Measurements from ENCODE around the gene ZFHX3.
"Not testable (repeated sequence)": the region's sequence is repeated elsewhere in the genome, so short reads cannot be mapped to it uniquely, and the experiment has no call there.

Gene ZFHX3

GRCh38 chr16:72996291-72997062 is 51.5 kb downstream of the ZFHX3 start:
- DNase-seq (ENCODE audit: low spot score) = no peak

GRCh38 chr16:72995882-72996270 is 52.1 kb downstream of the ZFHX3 start:
- DNase-seq (ENCODE audit: low spot score) = not testable (repeated sequence)

DNA sequence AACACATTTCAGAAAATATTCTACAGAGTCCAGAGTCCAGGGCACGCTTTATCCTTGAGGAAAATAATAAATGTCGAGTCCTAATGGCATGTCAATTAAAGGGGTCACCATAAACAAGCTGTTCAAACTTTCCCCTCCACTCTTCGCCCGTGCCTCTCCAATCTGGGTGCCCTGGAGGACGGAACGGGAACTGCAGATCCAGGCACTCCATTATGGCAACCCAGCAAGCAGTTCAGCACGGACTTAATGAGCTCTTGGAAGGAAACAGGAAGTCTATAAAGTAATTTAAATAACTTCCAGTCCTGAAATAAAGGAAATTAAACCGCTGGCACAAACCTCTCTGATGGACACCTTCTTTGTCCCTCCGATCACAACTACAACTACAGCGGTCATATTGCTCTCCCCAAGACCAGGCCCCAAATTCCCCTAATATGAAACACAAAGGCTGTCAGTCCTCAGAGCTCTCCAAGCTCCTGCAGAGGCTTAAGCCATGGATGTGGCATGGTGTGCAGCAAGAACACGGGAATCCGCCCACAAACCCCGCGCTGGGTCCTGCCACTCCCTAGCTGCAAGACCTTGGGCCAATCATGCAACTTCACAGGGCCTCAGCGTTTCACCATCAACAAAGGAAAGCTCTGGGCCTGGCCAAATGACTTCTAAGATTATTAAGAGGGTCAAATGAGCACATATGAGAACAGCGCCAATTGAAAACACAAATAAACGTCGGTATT is 52.6 kb downstream of the ZFHX3 start:
- peak; percentile 12 for DNase-seq (ENCODE audit: low spot score)

DNA sequence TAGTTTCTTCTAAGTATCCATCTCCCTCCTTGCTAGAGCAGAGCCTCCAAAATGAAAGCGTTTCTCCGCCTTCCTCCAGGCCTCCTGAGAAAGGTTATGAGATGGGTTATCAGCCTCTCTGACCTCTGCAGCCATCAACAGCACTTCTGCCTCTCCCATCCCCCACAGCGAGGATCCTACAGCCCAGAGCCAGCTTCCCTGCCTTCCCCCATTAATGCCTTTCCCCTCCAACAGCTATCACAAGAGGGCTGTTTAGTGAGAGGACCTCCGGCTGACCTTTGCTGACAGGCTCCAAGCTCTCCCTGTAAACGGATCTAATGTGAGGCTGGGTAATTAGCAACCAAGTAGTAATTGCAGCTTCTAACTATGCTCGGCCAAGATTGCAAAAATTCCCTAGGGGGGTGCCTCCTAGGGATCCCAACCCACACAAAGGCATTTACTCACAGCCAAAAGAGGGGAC is 55.8 kb downstream of the ZFHX3 start:
- no peak for DNase-seq (ENCODE audit: low spot score)

DNA sequence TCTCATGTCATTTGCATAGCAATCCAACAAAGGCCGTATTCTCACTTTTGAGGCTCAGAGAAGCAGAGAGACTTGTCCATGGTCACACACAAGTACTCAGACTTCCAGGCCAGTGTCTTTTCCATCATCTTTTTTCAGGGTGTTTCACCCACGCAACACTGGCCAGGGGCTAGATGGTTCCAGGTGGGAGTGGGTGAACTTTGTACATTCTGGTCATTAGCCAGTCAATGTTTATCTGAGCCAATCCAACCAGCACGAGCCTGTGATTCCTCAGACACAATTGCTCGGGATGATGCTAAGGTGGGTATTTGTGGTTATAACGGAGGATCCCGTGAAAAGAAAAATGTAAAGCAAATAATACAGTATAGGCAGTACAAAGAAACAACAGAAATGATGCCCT is 56.3 kb downstream of the ZFHX3 start:
- DNase-seq (ENCODE audit: low spot score) = no peak

DNA sequence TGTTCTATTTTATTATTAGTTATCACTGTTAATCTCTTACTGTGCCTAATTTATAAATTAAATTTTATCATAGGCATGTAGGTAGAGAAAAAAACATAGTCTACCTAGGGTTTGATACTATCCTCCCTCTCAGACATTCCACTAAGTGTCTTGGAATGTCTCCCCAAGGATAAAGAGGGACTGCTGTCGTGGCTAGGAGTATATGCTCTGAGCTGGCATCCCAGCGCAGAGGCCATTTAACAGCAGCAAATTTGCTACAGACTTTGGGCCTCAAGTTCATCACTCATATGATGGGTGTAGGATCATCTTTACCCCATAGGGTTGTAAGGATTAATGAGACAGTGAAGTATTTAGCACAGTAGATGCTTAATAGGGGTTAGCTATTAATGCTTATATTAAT is 56.7 kb downstream of the ZFHX3 start:
- no peak for DNase-seq (ENCODE audit: low spot score)

DNA sequence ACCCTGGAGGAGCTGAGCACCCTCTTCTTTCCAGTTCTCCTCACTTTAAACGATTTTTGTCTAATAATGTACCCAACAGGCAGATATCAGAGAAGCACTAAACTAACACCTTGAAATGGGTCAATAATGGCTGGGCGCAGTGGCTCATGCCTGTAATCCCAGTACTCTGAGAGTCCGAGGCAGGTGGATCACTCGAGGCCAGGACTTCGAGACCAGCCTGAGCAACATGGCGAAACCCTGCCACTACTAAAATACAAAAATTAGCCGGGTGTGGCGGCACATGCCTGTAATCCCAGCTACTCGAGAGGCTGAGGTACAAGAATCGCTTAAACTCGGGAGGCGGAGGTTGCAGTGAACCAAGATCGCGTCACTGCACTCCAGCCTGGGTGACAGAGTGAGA is 57.4 kb downstream of the ZFHX3 start:
- DNase-seq (ENCODE audit: low spot score) = no peak

DNA sequence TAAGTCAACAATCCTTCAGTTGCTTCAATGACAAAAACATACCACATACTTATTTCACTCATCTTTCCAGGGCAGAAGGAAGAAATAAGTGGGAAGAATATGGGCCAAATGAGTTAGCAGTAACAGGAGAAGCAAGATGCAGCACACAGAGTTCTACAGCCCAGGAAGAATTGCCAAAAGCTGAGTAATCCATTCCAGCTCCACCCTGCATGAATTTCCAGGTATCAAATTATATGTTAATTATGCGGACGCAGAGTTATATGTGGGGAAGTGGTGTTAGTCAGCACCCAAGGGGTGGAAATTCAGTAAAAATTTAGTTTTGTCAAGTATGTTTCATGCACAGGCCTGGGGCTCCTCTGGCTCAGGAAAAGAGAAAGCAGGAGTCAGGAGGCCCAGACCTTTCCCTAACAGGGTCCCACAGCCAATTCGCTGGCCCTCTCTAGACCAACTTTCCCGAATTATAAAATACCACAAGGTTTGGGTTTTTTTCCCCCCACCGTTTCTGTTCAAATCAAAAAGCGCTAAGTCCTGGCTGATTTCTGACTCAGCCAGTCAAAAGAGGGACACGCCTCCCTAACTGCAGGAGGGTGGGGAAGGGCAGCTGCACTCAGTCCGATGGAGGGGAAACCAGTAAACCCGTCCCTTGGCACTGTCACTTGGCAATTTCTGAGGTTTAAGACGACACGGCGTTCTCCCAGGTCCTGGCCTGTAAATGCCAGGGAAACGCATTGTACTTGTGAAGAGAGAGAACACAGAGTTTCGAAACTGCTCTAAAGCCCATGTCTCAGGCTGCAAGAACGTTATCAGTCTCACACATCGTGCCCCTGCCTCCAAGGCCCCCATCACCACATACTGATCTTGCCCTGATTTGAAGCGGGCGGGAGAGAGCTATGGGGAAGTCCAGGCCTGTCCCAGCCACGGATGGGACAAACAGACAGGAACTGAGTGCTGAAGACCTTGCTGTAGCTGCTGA is 58.1 kb downstream of the ZFHX3 start:
- no peak for DNase-seq (ENCODE audit: low spot score)

GRCh38 chr16:72989203-72989578 is 58.7 kb downstream of the ZFHX3 start:
- DNase-seq (ENCODE audit: low spot score) = not testable (repeated sequence)

- DNase-seq (ENCODE audit: low spot score) = no peak
Measured at GRCh38 chr16:72988569-72988968, 59.4 kb downstream of the ZFHX3 start.

DNA sequence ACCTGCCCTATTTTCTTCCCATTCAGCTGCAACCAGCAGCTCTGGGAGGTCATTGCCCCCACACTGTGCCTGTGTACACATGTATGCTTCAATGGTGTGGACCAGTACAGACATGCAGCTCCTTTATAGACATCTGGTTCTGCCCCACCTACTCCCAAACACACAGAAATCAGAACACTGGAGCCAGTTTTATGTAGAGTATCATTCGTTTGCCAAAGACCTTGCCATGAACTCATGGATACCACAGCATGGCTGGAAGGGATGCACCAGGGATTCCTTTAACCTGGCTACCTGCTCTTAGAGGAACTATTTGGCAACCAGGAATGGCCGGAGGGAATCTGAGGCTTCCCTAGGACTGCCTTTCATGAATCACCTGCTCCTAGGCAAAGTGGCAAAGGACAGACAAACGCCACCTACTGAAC is 60.4 kb downstream of the ZFHX3 start:
- DNase-seq (ENCODE audit: low spot score) = no peak

DNA sequence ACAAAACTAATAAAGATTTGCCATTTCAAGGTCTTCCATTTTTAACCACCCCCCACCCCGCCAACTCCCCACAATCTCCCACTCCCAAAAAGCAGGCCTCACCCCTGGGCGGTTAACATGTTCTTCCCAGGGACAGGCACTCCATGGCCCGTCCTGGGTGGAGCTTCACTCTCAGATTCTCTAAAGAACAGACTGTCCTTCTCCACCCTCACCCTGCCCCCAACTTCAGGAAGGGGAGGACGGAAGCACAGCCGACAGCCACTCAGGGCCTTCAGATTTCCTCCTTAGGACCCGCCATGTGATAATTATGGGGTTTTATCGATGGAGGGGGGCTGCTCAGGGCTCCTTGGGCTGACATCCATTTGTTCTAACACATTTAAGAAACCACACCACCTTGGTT is 61.9 kb downstream of the ZFHX3 start:
- no peak for DNase-seq (ENCODE audit: low spot score)

DNA sequence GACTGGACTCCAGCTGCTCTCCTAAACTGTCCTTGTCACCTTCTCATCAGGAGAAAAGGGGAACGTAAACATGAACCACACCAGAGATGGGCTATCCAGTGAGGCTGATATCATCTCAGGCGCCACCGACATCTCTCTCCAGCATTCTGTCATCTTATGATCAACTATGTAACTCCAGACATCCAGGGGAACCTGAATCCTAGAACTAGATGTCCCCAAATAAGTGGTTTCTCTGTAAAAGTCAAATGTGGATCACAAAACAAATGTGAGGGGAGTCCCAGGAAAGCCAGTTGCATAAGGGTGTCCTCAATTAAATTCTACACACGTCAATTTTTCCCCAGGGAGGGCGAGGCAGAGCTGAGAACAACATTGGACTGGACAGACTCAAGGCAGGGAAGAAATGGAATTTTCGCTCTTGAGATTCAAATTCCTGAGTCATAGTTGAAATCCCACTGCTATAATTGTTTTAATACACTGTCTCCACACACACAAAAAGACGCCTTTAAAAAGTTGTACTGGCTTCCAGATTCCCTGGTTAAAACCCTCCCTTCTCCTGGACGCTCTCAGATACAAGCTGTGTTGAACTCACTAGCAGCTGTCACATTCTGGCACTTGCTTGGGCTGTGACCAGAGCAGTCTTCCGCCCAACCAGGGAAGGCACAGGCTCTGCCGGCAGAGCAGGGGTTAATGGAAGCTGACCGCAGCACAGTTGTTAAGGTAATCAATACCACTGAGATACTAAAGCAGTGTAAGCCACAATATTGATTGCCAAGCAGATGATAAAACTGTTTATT is 62.6 kb downstream of the ZFHX3 start:
- DNase-seq (ENCODE audit: low spot score) = no peak

GRCh38 chr16:72983728-72984350 is 64.1 kb downstream of the ZFHX3 start:
- DNase-seq (ENCODE audit: low spot score) = no peak

DNA sequence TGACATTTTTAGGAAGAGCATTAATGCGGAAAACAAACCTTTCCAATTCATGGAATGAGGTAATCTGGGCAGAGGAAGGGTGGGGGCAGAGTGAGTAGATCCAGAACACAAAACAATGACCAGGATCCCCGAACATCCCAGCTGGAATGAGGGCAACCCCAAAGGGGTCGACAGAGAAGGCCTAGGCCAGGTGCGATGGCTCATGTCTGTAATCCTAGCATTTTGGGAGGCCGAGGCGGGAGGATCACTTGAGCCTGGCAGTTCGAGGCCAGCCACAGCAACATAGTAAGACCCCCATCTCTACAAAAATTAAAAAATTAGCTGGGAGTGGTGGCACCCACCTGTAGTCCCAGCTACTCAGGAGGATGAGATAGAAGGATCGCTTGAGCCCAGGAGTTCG is 64.7 kb downstream of the ZFHX3 start:
- no peak for DNase-seq (ENCODE audit: low spot score)

DNA sequence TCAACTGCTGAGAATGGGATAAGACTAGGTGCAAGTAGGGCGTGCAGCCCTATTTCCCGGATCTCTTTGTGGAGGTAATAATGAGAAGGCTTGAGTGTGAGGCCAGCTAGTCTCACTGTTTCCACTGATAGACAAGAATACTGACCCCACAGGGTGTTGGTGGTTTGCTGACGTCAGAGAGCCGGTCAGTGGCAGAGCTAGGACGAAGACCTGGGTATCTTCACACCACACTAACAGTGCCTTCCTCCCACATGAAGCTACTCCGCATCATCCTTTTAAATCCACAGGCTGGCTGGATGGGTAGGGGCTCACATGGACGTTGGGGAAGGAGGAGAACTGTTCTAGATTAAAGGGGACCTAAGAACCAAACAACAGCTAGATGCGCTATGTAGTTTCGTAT is 68.0 kb downstream of the ZFHX3 start:
- no peak for DNase-seq (ENCODE audit: low spot score)

DNA sequence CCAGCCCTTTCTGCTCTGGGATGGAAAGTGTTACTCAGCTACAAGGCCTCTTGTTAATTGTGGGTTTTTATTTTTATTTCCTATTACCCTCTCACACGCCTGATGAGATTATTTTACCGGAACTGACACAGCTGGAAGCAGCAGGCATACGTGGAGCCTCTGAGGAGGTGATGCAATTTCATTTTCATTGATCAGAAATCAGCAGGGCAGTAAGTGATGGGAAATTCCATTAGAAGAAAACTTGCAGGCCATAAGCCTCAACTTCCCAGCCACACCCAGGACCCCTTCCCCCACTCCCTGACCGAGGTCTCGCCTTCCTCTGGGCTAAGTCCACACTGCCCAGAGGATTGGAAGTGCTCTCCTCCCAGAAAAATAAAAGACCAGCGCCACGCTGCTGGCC is 69.7 kb downstream of the ZFHX3 start:
- DNase-seq (ENCODE audit: low spot score) = no peak

DNA sequence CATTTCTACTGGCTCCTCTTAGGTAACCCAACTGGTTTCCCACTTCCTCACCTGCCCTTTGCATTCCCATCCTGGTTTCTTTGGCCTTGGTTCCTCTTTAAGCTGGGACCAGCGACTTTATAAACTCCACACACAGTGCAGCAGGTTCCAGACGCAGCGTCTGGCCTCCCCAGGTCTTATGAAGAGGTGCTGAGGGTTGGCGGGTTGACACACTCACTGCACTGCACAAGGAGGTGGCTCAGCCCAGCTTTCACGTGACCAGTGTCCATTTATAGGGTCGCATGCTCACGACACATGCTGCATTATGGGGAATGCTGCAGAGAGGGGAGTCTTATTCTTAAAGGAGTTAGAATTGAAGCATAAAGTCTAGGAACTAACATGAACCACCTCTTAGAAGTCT is 70.8 kb downstream of the ZFHX3 start:
- DNase-seq (ENCODE audit: low spot score) = no peak

- no peak for DNase-seq (ENCODE audit: low spot score)
Measured at GRCh38 chr16:72976438-72977064, 71.4 kb downstream of the ZFHX3 start.

DNA sequence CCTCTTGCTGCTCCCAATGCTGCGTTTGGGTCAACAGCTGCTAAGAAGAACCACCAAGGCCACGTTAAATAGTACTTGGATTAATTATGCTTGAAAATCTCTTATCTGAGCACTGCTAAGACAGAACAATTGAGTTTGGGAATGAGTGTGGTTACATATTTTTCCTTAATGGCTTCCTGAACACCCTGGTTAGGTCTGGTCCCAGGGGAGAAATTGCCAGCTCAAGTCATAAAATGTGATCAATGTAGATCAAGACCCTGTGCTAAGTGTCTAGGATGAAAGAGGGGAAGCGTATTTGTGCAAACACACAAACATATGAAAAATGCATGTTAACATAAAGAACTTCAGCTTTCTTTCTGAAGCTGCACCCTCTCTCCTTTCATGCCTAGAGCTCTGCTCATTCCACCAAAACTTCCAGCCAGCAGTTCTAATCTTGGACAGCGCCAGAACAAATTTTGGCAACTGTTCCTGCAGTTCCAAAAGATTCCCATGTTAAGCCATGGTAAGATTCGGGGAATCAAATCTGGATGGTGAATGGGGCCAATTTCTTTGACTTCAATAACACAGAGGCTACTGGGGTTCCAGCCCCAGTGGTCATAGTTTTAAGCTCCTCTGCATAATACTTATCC is 72.0 kb downstream of the ZFHX3 start:
- DNase-seq (ENCODE audit: low spot score) = no peak
